RWPE1 (cell line): ENCODE data around the gene KLRC3.
"Not testable (repeated sequence)": the region's sequence is repeated elsewhere in the genome, so short reads cannot be mapped to it uniquely, and the experiment has no call there.

Experiments used
- CTCF ChIA-PET: fragments of 350-600 bp; sonication (Branson Sonifier 250); formaldehyde crosslinking; extraction: SDS; loops from one replicate; lab custom pipeline; 2021; lab: Yijun Ruan, JAX
- POLR2A ChIA-PET: fragments of 400-600 bp; formaldehyde crosslinking; extraction: SDS; loops from one replicate; lab custom pipeline; 2020; ENCODE audit warnings: antibody characterized with exemption; ENCODE audit not compliant: low non-redundant PET; lab: Yijun Ruan, JAX
- DNase-seq: peaks from one replicate; pipeline ENCODE4 v3.0.0; 2012; ENCODE audit warnings: low spot score
- H3K27ac ChIP-seq: fragments of 450-650 bp; 2 replicates; pipeline ENCODE4 v1.5.1; 2017
- CTCF ChIP-seq: fragments of 450-650 bp; conservative IDR thresholded peaks from 2 replicates; pipeline ENCODE4 v1.5.1; 2017; ENCODE audit warnings: low read depth, mild to moderate bottlenecking

Gene KLRC3

GRCh38 chr12:10397296-10397695 lies 23.1 kb downstream of the KLRC3 start:
- DNase-seq, result no peak
- ChIA-PET CTCF (no interaction called here), POLR2A (no interaction called here)
- TF ChIP-seq CTCF, result no peak
- H3K27ac ChIP-seq, result no peak overlapping the region

DNA sequence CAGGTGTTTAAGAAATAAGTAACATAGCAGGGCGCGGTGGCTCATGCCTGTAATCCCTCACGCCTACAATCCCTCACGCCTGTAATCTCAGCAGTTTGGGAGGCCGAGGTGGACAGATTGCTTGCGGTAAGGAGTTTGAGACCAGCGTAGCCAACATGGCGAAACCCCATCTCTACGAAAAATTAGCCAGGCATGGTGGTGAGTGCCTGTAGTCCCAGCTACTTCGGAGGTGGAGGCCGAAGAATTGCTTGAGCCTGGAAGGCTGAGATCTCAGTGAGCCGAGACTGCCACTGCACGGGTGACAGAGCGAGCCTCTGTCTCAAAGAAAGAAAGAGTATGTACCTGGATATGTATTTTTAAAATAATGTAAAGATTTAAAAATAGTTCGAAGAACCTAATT lies 24.2 kb downstream of the KLRC3 start:
- peak overlapping the region; percentile 78 for H3K27ac ChIP-seq
- DNase-seq, POLR2A ChIA-PET: not testable (repeated sequence)
- CTCF ChIA-PET, result interaction anchor here (0.7 kb wide), 1 partner anchor 10 kb away, joined by 4 read pairs; no protein-coding TSS in a partner anchor

GRCh38 chr12:10395390-10395998 lies 24.9 kb downstream of the KLRC3 start:
- TF ChIP-seq CTCF, result no peak
- peak overlapping the region; percentile 78 for H3K27ac ChIP-seq
- DNase-seq, result peak; percentile 62
- POLR2A ChIA-PET, result no interaction called here
- CTCF ChIA-PET, result interaction anchor here (0.7 kb wide), 1 partner anchor 9 kb away, joined by 4 read pairs; no protein-coding TSS in a partner anchor

DNA sequence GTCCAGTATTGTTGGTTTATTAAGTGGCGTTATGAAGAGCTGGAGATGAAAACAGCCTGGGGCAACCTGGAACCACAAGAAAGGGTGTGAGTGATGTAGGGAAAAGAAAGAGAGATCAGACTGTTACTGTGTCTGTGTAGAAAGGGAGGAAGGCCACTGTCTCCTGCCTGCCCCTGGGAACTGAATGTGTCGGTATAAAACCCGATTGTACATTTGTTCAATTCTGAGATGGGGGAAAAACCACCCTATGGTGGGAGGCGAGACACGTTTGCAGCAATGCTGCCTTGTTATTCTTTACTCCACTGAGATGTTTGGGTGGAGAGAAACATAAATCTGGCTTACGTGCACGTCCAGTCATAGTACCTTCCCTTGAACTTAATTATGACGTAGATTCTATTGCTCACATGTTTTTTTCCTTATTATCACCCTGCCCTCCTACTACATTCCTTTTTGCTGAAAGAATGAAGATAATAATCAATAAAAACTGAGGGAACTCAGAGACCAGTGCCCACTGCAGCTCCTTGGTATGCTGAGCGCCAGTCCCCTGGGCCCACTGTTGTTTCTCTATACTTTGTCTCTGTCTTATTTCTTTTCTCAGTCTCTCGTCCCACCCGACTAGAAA lies 25.8 kb downstream of the KLRC3 start:
- DNase-seq, H3K27ac ChIP-seq, POLR2A ChIA-PET, CTCF ChIA-PET: not testable (repeated sequence)

DNA sequence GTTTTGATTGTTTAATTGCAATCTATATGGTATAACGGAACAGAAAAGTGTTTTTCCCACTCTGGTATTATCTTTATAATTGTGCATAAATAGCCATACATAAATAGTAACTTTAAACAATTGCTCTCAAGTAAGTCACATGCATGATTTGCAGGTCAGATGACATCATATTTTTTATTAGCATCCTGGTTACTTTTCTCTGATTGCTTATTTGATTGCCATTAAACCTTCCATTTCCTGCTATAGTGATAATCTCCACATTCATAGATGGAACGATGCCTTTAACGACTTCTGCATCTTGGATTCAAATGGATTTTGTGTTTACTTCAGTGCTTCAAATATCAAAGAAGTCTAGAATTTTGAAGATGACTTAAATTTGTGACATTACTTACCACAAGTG lies 27.1 kb downstream of the KLRC3 start:
- no peak for DNase-seq
- ChIA-PET POLR2A (no interaction called here), CTCF (no interaction called here)
- H3K27ac ChIP-seq, result no peak overlapping the region
- TF ChIP-seq CTCF, result no peak

DNA sequence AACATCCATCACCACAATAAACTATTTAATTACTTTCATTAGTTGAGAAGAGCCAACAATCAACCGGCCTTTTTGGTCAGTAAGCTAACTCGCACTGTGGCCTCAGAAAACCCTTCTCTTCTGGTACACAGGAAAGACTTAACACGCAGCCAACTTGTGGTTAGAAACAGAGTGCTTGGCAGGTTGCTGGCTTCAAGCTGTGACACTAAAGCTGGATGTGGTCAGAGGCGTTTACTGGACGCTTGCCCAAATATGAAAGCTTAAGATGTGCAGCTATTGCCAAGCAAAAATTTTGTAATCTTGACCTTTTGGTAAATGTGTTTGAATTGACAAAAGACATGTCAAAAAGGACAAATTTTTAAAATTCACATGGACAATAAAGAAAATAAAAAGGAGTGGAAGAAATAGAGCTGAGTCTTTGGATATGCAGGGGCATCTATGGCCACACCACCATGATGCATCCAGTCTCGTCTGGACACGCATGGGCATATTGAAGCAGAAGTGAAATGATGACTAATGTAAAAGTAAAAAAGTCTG lies 27.9 kb downstream of the KLRC3 start:
- CTCF ChIA-PET, result interaction anchor here (2.0 kb wide), 1 partner anchor 26 kb away, joined by 5 read pairs; no protein-coding TSS in a partner anchor
- peak overlapping the region; percentile 57; the same call in 1 of the 2 replicates for H3K27ac ChIP-seq
- POLR2A ChIA-PET, result interaction anchor here (0.5 kb wide), 1 partner anchor 30 kb away, joined by 5 read pairs; no protein-coding TSS in a partner anchor
- DNase-seq, result peak; percentile 68
- no peak for TF ChIP-seq CTCF

DNA sequence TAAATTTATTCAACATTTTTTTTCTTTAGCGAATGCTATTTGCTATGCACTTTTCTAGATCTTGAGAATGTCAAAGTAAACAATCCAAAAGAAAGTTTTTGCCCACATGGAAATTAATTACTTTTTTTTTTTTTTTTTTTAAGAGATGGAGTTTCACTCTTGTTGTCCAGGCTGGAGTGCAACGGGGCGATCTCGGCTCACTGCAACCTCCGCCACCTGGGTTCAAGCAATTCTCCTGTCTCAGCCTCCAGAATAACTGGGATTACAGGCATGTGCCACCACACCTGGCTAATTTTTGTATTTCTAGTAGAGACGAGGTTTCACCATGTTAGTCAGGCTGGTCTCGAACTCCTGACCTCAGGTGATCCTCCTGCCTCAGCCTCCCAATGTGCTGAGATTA lies 29.4 kb downstream of the KLRC3 start:
- CTCF ChIA-PET, result interaction anchor here (2.0 kb wide), 1 partner anchor 24 kb away, joined by 5 read pairs; no protein-coding TSS in a partner anchor
- H3K27ac ChIP-seq, result peak overlapping the region; percentile 65
- POLR2A ChIA-PET, DNase-seq: not testable (repeated sequence)

DNA sequence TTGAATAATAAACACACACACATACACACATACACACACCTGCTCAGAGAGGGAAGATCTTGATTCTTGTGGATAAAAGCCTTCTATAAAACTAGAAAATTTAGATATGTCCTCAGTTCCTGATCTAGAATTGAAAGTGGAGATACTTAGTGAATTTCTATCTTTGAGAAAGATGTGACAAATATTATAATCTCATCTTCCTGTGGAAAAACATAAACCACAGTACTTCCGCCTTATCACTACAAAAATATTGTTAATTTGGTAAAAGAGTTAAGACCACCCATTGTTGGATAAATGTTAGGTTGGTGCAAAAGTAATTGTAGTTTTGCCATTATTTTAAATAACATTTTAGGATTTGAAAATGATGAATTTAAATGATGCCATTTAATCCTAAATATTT lies 30.5 kb downstream of the KLRC3 start, which contains the start of gene KLRK1:
Gene KLRK1, minus strand, starts transcription at position 138 of the 400 bp plus-strand sequence. CDS start 1,231 bp downstream, outside the sequence.
- ChIA-PET CTCF (no interaction called here), POLR2A (no interaction called here)
- DNase-seq, result no peak
- peak within 1 kb of the TSS; percentile 65 for H3K27ac ChIP-seq
- TF ChIP-seq CTCF, result no peak
